ENCODE results near the gene URGCP.

Gene URGCP

GRCh38 chr7:43938892-43939482 is 32.6 kb upstream of the URGCP start:
- Histone ChIP-seq H3K27ac (ENCODE audit: low read depth, low read length, poor library complexity, severe bottlenecking) (no peak overlapping the region), H4K20me1 (ENCODE audit: insufficient read depth, low read length) (no peaks in the 10 kb centered on the region), H3K9ac (ENCODE audit: low read length) (no peak overlapping the region), H3K4me2 (ENCODE audit: low read length) (no peak overlapping the region), H3K4me1 (ENCODE audit: insufficient read depth, low read length, severe bottlenecking) (no peaks in the 10 kb centered on the region), H3K9me3 (ENCODE audit: low read length) (no peaks in the 10 kb centered on the region), H3F3A (ENCODE audit: insufficient read depth, low read length) (no peaks in the 10 kb centered on the region), H3K79me2 (ENCODE audit: insufficient read depth, low read length) (no peaks in the 10 kb centered on the region), H3K36me3 (ENCODE audit: insufficient read depth, low read length) (no peaks in the 10 kb centered on the region), H3K4me3 (ENCODE audit: low read depth, low read length, poor library complexity, severe bottlenecking) (no peak overlapping the region), H2AFZ (ENCODE audit: low read length) (no peak overlapping the region), H3K9me2 (ENCODE audit: low read depth, low read length) (no peaks in the 10 kb centered on the region), H3K27me3 (ENCODE audit: insufficient read depth, low read length) (no peaks in the 10 kb centered on the region)
- TF ChIP-seq EZH2 (IDR thresholded peaks at IDR 0.05; ENCODE audit: borderline replicate concordance, low read length) (no peak), CTCF (IDR thresholded peaks at IDR 0.05; ENCODE audit: low read length) (no peak)

GRCh38 chr7:43937444-43937843 is 31.0 kb upstream of the URGCP start:
- H3K4me1 ChIP-seq (ENCODE audit: insufficient read depth, low read length, severe bottlenecking): no peaks in the 10 kb centered on the region
- no peak overlapping the region for H3K9ac ChIP-seq (ENCODE audit: low read length)
- H3K9me2 ChIP-seq (ENCODE audit: low read depth, low read length): no peaks in the 10 kb centered on the region
- H3K79me2 ChIP-seq (ENCODE audit: insufficient read depth, low read length): no peaks in the 10 kb centered on the region
- H3K27me3 ChIP-seq (ENCODE audit: insufficient read depth, low read length): no peaks in the 10 kb centered on the region
- no peak for TF ChIP-seq EZH2 (IDR thresholded peaks at IDR 0.05; ENCODE audit: borderline replicate concordance, low read length)
- TF ChIP-seq CTCF (IDR thresholded peaks at IDR 0.05; ENCODE audit: low read length): no peak
- H3K27ac ChIP-seq (ENCODE audit: low read depth, low read length, poor library complexity, severe bottlenecking): no peak overlapping the region
- H2AFZ ChIP-seq (ENCODE audit: low read length): no peak overlapping the region
- no peak overlapping the region for H3K4me2 ChIP-seq (ENCODE audit: low read length)
- no peaks in the 10 kb centered on the region for H3F3A ChIP-seq (ENCODE audit: insufficient read depth, low read length)
- no peaks in the 10 kb centered on the region for H3K9me3 ChIP-seq (ENCODE audit: low read length)
- no peaks in the 10 kb centered on the region for H3K36me3 ChIP-seq (ENCODE audit: insufficient read depth, low read length)
- H3K4me3 ChIP-seq (ENCODE audit: low read depth, low read length, poor library complexity, severe bottlenecking): no peak overlapping the region
- H4K20me1 ChIP-seq (ENCODE audit: insufficient read depth, low read length): no peaks in the 10 kb centered on the region

- Histone ChIP-seq H2AFZ (ENCODE audit: low read length) (no peak overlapping the region), H3K4me1 (ENCODE audit: insufficient read depth, low read length, severe bottlenecking) (peaks cover 6% of the 10 kb centered on the region), H3F3A (ENCODE audit: insufficient read depth, low read length) (no peaks in the 10 kb centered on the region), H4K20me1 (ENCODE audit: insufficient read depth, low read length) (no peaks in the 10 kb centered on the region), H3K4me2 (ENCODE audit: low read length) (no peak overlapping the region), H3K27ac (ENCODE audit: low read depth, low read length, poor library complexity, severe bottlenecking) (no peak overlapping the region), H3K9me2 (ENCODE audit: low read depth, low read length) (no peaks in the 10 kb centered on the region), H3K9ac (ENCODE audit: low read length) (no peak overlapping the region), H3K79me2 (ENCODE audit: insufficient read depth, low read length) (no peaks in the 10 kb centered on the region), H3K36me3 (ENCODE audit: insufficient read depth, low read length) (no peaks in the 10 kb centered on the region; the same call in 1 of the 2 replicates), H3K9me3 (ENCODE audit: low read length) (no peaks in the 10 kb centered on the region), H3K27me3 (ENCODE audit: insufficient read depth, low read length) (no peaks in the 10 kb centered on the region), H3K4me3 (ENCODE audit: low read depth, low read length, poor library complexity, severe bottlenecking) (no peak overlapping the region)
- TF ChIP-seq EZH2 (IDR thresholded peaks at IDR 0.05; ENCODE audit: borderline replicate concordance, low read length) (no peak), CTCF (IDR thresholded peaks at IDR 0.05; ENCODE audit: low read length) (no peak)
Observed at GRCh38 chr7:43933902-43934560, 27.6 kb upstream of the URGCP start.
